Heart left ventricle (tissue), 16 donors: ENCODE results near the gene CLCNKA. TPM values are rescaled to one million over a fixed set of nuclear protein-coding genes. Genes with fewer than 3 reads are reported as not detected.

Experiments
- ATAC-seq, 4 donors: fragments of 200-7000 bp; cut with Tn5 transposase; one replicate each; pipeline ENCODE4 v1.9.1; 2020 to 2022; ENCODE audit warnings: moderate library complexity in 4 of 4, mild to moderate bottlenecking in 3 of 4, moderate number of reproducible peaks in 1 of 4
- DNase-seq, 5 donors: peaks; one replicate each; pipeline ENCODE4 v3.0.0-alpha.2; 2020
- H3K27ac ChIP-seq, 12 donors: fragments of 200-600 bp; sonication (generic) in 4 of 12; one replicate each; pipeline versions ENCODE4 v1.5.0 to v1.8.0; 2016 to 2022; ENCODE audit warnings: mild to moderate bottlenecking in 2 of 12
- H3K27me3 ChIP-seq, 9 donors: fragments of 200-600 bp; sonication (generic) in 2 of 9; one replicate each; pipeline versions ENCODE4 v1.5.1 to v1.8.0; 2016 to 2022; ENCODE audit warnings: mild to moderate bottlenecking in 3 of 9
- H3K36me3 ChIP-seq, 9 donors: fragments of 200-600 bp; sonication (generic) in 2 of 9; one replicate each; pipeline versions ENCODE4 v1.5.0 to v1.8.0; 2018 to 2022; ENCODE audit warnings: mild to moderate bottlenecking in 2 of 9
- H3K4me1 ChIP-seq, 12 donors: fragments of 200-600 bp; sonication (generic) in 4 of 12; one replicate each; pipeline versions ENCODE4 v1.5.0 to v1.8.0; 2016 to 2022; ENCODE audit warnings: mild to moderate bottlenecking in 3 of 12
- H3K4me3 ChIP-seq, 12 donors: fragments of 200-600 bp; sonication (generic) in 4 of 12; one replicate each; pipeline versions ENCODE4 v1.5.0 to v1.8.0; 2017 to 2022; ENCODE audit warnings: mild to moderate bottlenecking in 9 of 12, moderate library complexity in 4 of 12
- H3K9me3 ChIP-seq, 12 donors: fragments of 200-600 bp; sonication (generic) in 4 of 12; one replicate each; pipeline versions ENCODE4 v1.5.0 to v1.8.0; 2016 to 2022; ENCODE audit warnings: mild to moderate bottlenecking in 1 of 12
- CTCF ChIP-seq, 12 donors: fragments of 200-600 bp; sonication (generic) in 4 of 12; IDR thresholded peaks; one replicate each; pipeline versions ENCODE4 v1.5.0 to v1.8.0; 2018 to 2022; ENCODE audit warnings: antibody characterized with exemption in 12 of 12, mild to moderate bottlenecking in 5 of 12
- POLR2A ChIP-seq, 2 donors: fragments of 450-650 bp; IDR thresholded peaks; one replicate each; pipeline ENCODE4 v1.6.1; 2017; ENCODE audit warnings: antibody characterized with exemption in 2 of 2, mild to moderate bottlenecking in 2 of 2, moderate library complexity in 2 of 2
- WGBS, 4 donors: extraction: QIAGEN DNeasy Blood & Tissue Kit in 2 of 4; methylation state at CpG; one replicate each; pipeline versions ENCODE4 v1.1.5 to v1.1.7; 2013 to 2018; 5-methylcytosine and 5-hydroxymethylcytosine counted together
- intact Hi-C, 10 donors: fragments of 100-400 bp; cut with DNase I; formaldehyde crosslinking; loops; one replicate each; pipeline versions ENCODE4 v1.11.1 to v1.14.2; 2022
- polyA plus RNA-seq, 2 donors: library from polyadenylated mRNA; stranded (reverse); fragments of 200-250 nt; gene quantifications; one replicate each; pipeline ENCODE4 v1.2.3, GENCODE V29; 2013
- total RNA-seq, 9 donors: library from RNA; depleted of rRNA in 2 of 9; stranded (reverse); fragments of >200 nt in 2 of 9; fragmentation: NEBNext Ultra II Directional in 3 of 9; extraction: Animal tissue kit (Norgen Biotek cat#: 25700) in 3 of 9; gene quantifications; one replicate each; pipeline versions ENCODE4 v1.1.0 to v1.2.4, GENCODE V29; 2016 to 2023
- donor health status: ischemic (EF 13 %, LVEDD 7.1; RV severe dilation, severe dysfunction).
- donor health status: healthy with polysubstance abuse.
- donor health status: DM: no; HTN: yes; CAD: no.
- donor health status: DM: no; HTN: no; CAD: no.
- donor health status: ischemic (EF 25% LVEDD 6.9; RV normal size, moderate dysfunction).
- donor health status: ischemic (EF 25% LVEDD 5.7; RV mildly dilated, moderate dysfunction).
- donor health status: healthy.
- donor health status: DM: yes; HTN: yes; CAD: no.
- donor health status: ischemic (EF 35%, LVEDD 5.7; RV mildly dilated, moderate dysfunction).
- donor health status: nonischemic (EF 11% LVEDD 7.7; RV severe dilation, severe dysfunction).
- donor health status: DM: yes; HTN: yes; CAD: no.
- donor health status: PGD.
- donor health status: ischemic (EF 29% LVEDD 5.4; RV normal size, mild dysfunction).
- donor health status: nonischemic (EF 23%, LVEDD 6.1; RV moderate dilation, normal function).

CLCNKA gene
- total and polyA plus RNA-seq, 11 donors, result 0.25 to 1.1 (median 0.53) TPM; not detected in 2

GRCh38 chr1:16067127-16067768 is 45.4 kb downstream of the CLCNKA start:
- TF ChIP-seq POLR2A (IDR thresholded peaks at IDR 0.05) (no peak), CTCF (IDR thresholded peaks at IDR 0.05) (no peak)
- H3K27ac ChIP-seq, result no peak overlapping the region
- no peaks in the 10 kb centered on the region for H3K36me3 ChIP-seq
- 67 to 80% (median 73%) methylated on average over 2 to 6 of the region's 6 CpGs for WGBS, 4 donors
- peaks cover 0 to 29% (median 18%) of the 10 kb centered on the region in 12 donors for H3K4me1 ChIP-seq
- intact Hi-C loops, result no loop called here
- ATAC-seq, result peak in 3 of 4 donors; percentile 16 to 30 (median 28)
- H3K4me3 ChIP-seq, result no peak overlapping the region
- DNase-seq, result no peak
- H3K27me3 ChIP-seq, result peaks cover 0 to under 1% (median 0%) of the 10 kb centered on the region in 9 donors
- no peaks in the 10 kb centered on the region for H3K9me3 ChIP-seq

GRCh38 chr1:16067933-16068332 is 46.1 kb downstream of the CLCNKA start:
- Histone ChIP-seq H3K4me1 (peaks cover 0 to 30% (median 18%) of the 10 kb centered on the region in 12 donors), H3K36me3 (no peaks in the 10 kb centered on the region), H3K9me3 (no peaks in the 10 kb centered on the region), H3K27ac (peak overlapping the region in 4 of 12 donors; percentile 1 to 67 (median 30)), H3K4me3 (no peak overlapping the region), H3K27me3 (peaks cover 0 to 8% (median 0%) of the 10 kb centered on the region in 9 donors)
- 64 to 79% (median 69%) methylated on average over 13 of the region's 13 CpGs for WGBS, 4 donors
- intact Hi-C loops, result no loop called here
- ATAC-seq (peak in 1 of 4 donors; percentile 1), DNase-seq (no peak)
- TF ChIP-seq POLR2A (IDR thresholded peaks at IDR 0.05), result no peak
- no peak for TF ChIP-seq CTCF (IDR thresholded peaks at IDR 0.05)

GRCh38 chr1:16068356-16069270 is 46.8 kb downstream of the CLCNKA start:
- peaks cover 0 to 13% (median 0%) of the 10 kb centered on the region in 9 donors for H3K27me3 ChIP-seq
- peaks cover 0 to 37% (median 20%) of the 10 kb centered on the region in 12 donors for H3K4me1 ChIP-seq
- H3K4me3 ChIP-seq, result no peak overlapping the region
- no peaks in the 10 kb centered on the region for H3K9me3 ChIP-seq
- no peaks in the 10 kb centered on the region for H3K36me3 ChIP-seq
- peak; percentile 67 to 83 (median 79) for DNase-seq
- 44 to 58% (median 53%) methylated on average over 8 to 11 of the region's 11 CpGs for WGBS, 4 donors
- peak overlapping the region in 6 of 12 donors; percentile 1 to 67 (median 48) for H3K27ac ChIP-seq
- TF ChIP-seq POLR2A (IDR thresholded peaks at IDR 0.05) (no peak), CTCF (IDR thresholded peaks at IDR 0.05) (no peak)
- peak; percentile 79 to 89 (median 82) for ATAC-seq
- intact Hi-C loops, result no loop called here
